T-helper 2 cell (primary cell): ENCODE data around the gene MAJIN.

Experiments used
- DNase-seq, 5 experiments: peaks; one replicate each; pipeline versions ENCODE4 v3.0.0 to v3.0.0-alpha.2; 2012 to 2022

MAJIN gene

GRCh38 chr11:64891215-64891848, 80.6 kb downstream of the MAJIN start:
- DNase-seq = no peak

GRCh38 chr11:64890522-64890939, 81.4 kb downstream of the MAJIN start:
- DNase-seq = no peak

GRCh38 chr11:64888729-64889511, 83.0 kb downstream of the MAJIN start:
- no peak for DNase-seq

- DNase-seq = no peak
Observed at GRCh38 chr11:64888406-64888728, 83.5 kb downstream of the MAJIN start.
